HG03378 (cell line): Measurements from ENCODE around the gene WDR1.

Experiments used
- ATAC-seq: cut with Tn5 transposase; IDR thresholded peaks from one replicate; pipeline ENCODE4 v1.9.1; 2021; ENCODE audit warnings: mild to moderate bottlenecking, moderate library complexity; ENCODE audit not compliant: unreplicated experiment

The WDR1 gene

DNA sequence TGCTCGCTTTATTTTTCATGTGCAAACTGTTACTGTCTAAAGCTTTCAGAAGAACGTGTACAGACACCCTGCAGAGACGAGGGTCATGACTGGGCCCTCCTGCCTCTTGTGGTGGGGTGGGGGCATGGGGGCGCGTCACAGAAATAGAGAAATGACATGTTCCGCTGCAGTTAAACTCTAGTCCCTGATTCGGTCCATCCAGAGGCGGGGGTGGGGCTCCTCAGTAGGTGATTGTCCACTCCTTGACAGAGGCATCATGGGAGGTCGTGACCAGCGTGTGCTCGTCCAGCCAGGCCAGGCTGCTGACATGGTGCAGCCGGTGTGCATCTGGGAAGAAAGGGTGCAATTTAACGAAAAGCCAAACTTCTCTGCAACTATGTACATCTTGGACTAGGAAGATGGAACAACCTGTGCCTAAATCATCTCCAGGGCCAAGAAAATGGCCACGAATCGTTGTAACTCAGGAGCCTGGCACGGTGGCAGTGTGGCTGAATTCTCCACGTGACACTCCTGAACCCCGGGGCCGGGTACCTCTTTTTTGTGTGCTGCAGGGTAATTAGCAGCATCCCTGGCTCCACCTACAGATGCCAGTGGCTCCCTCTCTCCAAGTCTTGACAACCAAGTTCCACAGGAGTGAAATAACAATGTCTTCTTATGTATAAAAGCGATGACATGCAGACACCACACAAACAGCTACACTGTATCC, 41.3 kb downstream of the WDR1 start:
- ATAC-seq: no peak

DNA sequence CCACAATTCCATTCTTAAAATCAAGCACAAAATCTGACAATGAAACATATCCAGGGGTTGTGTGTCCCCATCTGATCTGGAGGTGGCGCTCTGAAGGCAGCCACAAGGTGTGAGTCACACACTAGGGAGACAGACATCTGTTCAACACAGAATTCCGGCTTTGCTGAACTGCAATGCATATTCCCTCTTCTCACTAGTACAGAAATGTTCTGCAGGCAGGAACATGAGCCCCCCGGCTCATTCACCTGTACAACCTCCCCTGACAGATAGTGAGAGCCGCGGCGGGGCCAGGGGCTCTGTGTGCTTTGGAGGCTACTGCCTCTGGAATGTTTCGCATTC, 41.9 kb downstream of the WDR1 start:
- ATAC-seq: no peak

DNA sequence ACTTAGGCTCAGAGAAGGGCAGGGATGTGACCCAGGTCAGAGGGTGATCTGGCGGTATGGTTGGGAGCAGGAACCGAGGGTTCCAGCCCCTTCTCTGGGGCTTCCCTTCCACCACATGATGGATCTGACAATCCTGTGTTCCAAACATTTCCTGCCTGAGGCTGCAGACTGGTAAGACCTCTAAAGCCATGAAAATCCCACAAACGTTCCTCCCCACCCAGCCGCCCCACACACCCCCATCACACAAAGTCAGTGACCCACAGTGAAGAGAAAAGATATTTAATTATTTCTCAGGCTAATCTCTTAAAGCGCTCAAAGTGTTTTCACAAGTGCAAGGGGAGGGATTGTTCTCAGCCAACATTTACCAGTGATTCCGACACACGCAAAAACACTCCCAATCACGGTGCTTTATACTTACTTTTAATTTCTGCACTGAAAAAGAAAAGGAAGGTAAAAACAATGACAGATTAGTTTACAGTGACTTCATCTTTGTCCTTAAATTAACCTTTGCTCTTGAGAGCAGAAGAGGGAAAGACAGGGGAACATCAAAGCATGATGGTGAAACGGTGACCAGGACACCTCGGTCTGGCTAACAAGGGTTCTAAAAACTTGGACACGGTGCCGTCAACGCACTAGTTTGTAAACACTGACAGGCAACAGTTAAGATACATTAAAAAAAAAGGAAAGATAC, 42.4 kb downstream of the WDR1 start:
- ATAC-seq: no peak

DNA sequence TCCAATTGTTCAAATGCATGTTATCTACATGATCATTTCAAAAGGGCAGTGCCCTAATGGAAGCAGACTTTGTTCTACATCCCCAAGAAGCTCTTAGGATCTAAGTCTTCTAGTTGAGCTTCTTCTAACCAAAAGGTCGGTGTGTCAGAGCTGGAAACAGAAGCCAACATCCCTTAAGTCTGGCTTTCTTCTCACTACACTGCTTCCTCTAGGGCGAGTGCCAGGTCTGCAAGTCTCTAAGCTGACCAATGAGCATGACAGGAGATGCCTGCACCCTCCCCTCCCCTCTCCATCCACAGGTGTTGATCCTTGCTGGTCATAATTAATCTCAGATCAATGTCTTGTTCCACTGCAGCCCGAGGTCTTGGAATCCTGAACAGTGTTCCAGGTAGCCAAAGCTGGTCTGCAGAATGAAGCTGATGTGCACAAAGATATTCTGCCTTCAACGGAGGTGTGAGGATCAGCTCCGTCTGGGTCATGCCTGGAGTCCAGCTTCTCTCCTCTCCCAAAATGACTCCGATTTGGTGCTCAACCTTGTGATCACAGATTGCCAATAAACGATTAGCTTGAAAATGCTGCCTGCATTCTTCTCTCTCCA, 44.1 kb downstream of the WDR1 start:
- no peak for ATAC-seq

DNA sequence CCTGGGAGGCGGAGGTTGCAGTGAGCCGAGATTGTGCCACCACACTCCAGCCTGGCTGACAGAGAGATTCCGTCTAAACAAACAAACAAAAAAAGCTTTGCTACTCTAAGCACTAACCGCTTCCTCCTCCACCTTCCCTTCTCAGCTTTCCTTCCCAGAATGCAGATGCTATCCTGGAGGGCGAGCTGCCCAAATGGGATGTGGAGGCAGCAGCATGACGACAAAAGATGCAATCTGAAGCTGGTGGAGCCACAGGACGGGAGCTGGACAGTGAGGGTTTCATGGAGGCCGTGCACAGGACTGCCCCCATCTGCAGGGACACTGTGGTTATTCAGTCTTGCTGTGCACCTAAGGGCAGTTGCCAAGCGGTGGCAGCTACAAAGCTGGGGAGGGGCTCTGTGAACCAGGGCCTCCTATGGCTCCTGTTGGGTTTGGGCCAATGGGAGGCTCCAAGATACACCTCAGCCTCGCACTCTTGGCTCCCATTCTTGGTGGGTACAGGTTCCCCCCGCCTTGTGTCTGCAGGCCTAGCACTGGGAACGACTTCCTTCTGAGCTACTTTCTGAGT, 47.4 kb downstream of the WDR1 start:
- ATAC-seq: no peak

DNA sequence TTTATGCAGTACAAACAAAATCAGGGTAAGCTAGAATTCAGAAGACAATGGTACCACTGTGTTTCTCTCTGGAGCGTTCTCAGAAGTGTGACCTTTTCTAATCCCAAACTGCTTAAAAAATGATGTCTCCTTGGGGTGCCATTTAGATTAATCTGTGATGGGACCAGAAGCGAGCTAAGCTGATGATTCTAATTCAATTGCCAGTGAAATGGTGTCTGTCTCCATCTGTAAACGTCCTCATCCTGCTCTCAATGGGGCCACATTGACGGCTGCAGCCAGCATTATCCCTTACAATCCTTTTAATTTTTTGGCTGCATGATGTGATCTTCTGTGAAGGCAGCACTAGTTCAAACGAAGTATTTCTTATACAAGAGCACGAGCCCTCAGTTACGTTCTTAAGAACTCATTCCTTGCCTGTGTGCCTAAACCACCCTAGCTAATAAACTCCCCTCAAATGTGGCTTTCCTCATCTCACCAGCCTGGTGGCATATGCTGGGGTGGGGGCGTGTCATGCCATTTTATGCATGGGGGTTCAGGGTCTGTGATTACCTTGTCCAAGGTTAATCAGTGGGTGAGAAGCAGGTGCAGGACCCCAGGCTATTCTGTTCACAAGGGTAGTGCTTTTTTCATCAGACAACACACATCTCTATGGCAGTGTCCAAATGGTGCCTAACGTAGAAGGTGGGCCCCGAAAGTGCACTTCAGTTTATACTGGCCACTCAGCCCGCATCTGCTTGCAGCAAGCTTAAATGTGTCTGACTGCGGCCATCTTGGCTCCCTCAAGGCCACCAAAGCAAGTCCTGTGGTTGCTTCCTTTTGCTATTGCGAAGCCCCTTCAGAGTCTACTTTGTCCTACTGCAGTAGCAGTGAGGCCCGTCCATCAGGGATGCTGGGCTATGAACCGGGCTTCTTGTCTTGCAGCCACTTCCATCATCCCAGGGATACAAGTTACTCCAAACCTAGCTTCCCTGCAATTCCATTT, 49.6 kb downstream of the WDR1 start:
- no peak for ATAC-seq

DNA sequence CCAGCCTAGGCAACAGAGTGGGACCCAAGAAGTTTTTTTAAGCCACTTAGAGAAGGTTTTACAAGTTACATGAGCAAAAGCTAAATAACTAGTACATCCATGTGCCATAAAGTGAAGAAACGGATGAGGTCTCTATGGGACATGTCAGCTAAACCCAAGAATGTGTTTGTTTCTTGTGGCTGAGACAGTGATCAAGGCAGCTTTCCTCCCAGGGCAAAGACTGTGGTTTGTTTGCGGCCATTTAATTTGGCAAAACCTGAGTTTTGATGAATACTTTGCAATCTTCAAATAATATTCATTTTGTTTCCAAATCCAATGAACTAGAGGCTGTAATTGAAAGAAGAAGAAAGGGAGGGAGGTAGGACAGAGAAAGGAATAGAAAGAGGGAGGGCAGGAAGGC, 50.4 kb downstream of the WDR1 start:
- no peak for ATAC-seq

DNA sequence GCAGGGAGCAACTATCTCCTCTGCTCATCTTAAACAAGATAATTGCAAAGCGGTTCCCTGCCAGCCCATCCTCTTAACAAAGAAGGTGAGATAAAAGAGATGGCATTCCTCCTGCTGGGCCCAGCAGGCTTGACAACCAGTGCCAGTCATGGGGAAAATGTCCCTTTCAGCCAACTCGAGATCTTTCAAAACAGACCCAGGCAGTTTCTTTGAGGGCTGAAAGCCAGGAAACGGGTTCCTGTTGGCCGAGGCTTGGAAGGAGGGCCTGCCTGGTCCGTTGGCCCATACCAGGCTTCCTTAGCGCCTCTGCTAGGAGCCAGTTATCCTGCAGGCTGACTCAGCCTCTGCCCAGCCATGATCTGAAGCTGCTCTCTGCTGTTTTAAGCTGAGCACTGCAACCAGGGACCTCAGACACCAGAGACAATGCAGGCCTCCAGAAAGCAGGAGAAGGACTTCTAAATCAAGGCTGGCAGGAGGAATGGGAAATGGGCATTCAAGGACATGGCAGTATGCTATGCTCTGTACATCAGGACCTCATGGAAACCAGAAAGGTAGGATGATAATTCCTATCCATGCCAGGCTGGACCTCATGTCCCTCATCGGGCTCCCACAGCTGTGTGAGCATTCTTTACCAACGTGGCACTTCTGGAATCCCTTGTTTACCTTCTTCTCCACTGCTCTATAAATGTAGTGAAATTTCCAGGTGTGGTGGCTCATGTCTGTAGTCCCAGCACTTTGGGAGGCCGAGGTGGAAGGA, 52.9 kb downstream of the WDR1 start:
- no peak for ATAC-seq

DNA sequence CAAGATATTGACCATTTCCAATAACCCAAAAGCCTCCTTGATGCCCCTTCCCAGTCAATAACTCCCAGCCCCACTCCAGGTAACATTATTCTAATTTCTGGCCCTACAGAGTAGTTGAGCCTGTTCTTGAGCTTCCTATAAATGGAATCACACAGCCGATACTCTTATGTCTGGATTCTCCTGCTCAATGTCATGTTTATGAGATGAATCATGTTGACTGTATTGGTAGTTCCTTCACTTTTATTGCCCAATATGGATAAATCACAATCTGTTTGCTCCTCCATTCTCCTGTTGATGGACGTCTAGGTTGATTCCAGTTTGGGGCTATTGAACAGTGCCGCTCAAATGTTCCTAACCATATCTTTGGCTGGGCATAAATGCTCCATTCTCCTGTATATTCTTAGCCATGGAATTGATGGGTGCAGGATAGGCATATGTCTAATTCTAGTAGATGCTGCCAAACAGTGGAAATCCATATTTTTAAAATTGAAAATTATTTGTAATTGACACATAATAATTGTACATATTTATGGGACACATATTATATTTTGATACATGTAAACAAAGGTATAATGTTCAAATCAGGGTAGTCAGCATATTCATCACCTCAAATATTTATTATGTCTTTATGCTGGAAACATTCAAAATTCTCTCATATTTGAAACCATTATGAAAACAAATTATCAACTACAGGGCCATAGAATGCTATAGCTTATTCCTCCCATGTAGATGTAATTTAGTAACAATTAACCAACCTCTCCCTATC, 54.8 kb downstream of the WDR1 start:
- no peak for ATAC-seq

DNA sequence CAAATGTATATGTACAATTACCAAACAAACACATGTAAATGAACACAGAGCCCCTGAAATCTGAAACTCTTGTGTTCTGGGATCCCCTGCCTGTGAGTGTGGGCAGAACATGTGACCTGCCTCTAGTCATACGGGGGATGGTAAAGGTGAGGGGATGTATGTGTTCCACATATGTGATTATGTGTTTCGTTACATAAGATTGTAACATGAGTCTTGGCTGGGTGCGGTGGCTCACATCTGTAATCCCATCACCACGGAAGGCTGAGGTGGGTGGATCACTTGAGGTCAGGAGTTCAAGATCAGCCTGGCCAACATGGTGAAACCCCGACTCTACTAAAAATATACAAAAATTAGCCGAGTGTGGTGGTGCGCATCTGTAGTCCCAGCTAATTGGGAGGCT, 58.2 kb downstream of the WDR1 start:
- no peak for ATAC-seq

DNA sequence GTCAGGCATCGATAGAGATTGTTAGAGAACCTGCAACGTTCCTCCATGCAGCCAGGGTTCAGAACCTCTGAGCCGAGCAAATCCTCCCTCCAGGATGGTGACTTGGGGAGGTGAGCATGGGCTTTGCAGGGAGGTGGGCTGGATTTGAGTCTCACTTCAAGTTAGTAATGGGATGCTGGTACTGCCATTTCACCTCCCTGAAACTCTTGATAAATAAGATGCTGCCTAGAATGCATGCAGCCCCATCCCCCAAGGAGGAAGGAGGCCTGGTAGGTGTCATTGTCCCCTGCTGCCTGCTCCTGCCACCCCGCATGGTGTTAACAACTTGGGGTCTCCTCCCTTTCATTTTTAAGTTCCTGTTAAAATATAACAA, 59.6 kb downstream of the WDR1 start:
- ATAC-seq: no peak

DNA sequence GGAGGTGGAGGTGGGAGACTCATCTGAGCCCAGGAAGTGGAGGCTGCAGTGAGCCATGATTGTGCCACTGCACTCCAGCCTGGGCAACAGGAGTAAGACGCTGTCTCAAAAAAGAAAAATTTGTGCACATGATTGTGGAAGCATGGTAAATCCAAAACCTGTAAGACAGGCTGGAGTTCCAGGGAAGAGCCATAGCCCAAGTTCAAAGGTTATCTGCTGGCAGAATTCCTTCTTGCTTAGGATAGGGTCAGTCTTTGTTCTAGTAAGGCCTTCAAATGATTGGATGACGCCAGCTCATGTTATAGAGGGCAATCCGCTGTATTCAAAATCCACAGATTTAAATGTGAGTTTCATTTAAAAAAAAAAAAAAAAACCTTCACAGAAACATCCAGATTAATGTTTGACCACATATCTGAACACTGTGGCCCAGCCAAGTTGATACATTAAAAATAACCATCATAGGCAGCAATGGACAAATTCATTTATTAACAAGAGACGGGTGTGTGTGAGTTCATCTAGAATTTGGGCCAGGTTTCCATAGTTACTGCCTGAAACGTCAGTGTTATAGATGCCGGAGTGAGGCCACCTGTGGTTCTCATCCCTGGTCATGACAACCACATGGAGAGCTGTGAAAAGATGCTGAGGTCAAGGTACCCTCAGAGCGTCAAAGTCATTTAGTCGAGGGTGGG, 60.1 kb downstream of the WDR1 start:
- ATAC-seq: no peak

DNA sequence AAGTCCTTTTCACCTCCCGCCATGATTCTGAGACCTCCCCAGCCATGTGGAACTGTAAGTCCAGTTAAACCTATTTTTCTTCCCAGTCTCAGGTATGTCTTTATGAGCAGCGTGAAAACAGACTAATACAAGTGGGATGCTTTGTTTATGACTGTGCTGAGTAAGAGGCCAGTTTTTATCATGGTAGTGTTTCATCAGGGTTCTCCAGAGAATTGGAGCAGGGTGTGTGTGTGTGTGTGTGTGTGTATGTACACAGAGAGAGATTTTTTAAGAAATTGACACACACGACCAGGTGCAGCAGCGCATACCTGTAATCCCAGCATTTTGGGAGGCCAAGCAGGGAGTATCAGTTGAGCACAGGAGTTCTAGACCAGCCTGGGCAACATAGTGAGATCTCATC, 60.7 kb downstream of the WDR1 start:
- ATAC-seq: no peak

DNA sequence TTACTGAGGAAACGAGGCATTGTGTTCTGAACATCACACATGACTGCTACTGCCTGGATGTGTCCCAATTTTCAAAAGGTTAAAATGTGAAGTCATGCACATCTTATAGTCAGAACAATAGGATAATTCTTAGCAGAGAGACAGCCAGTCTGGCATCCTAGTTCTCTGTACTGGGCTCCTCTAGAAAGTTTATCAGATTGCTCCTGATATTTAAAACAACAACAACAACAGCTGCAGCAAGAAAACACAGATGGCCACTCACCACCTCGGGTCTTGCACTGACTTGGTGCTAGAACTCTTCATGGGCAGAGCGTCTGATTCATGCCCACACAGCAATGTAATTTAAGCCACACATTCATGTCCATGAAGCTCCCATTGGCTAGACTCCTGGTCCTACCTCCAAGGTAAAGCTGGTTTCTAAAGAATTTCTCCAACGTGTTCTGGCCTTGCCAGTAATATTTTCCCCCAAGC, 62.0 kb downstream of the WDR1 start:
- no peak for ATAC-seq

DNA sequence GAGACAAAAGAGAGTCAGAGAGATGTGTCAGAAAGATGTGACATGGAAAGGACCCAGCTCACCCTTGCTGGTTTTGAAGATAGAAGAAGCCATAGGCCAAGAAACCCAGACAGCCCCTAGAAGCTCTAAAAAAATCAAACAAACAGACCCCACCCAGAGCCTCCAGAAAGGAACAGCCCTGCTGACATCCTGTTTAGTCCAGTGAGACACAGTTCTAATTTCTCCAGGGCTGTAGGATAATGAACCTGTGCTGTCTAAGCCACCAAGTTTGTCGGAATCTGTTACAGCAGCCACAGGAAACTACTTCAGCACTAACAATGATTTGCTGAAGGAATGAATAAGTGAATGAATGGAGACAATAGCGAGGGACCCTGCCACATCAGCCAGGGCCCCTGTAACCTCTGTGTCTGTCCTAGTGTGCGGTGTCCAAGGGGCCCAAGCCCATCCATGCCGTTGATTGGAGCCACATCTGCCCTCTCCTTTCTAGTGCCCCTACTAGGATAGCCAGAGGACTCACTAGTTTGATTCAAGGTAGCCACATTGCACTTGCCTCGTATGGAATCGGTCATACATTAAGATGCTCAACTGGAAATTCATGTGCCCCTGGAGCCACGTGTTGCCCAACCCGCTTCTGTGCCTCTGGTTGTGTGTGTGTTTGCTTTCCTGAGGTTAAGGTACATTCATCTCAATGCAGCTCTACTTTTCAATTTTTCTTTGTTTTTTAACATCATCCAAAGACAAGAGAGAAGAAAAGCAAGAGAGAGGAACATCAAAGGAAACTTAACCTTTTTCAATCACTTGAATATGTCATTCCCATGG, 62.8 kb downstream of the WDR1 start:
- ATAC-seq: no peak

DNA sequence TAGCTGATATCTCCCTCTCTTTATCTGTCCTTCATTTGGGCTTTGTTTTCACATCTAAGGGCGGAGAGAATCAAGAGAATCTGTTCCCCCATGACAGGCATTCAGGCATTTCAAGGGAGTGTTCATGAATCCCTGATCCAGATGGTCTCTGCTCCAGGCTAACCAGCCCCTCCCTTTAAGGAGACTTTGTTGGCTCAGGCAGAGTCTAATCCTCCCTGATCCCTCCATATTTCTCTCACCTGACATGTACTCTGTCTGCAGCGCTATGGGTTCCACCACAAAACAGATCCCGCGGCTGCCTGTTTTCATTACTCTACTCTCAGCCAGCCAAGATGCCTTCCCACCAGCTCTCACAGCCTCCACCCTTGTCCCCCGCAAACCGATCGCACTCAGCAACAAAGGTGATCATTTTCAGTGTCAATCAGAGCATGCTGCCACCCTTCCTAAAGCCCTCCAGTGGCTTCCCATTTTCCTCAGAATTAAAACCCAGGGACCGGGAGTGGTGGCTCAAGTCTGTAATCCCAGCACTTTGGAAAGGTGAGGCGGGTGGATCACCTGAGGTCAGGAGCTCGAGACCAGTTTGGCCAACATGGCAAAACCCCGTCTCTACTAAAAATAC, 65.0 kb downstream of the WDR1 start:
- no peak for ATAC-seq

DNA sequence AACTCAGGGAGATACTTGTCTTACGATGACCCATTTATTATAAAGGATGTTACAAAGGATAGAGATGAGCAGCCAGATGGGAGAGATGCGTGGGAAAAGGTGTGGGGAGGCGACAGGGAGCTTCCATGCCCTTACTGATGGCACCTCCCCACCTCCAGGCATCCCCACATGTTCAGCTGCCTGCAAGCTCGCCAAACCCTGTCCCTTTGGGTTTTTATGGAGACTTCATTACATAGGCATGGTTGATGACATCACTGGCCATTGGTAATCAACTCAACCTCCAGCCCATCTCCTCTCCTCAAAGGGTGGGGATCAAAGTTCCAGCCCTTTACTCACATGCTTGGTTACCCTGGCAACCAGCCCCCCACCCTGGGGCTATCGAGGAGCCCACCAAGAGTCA, 65.9 kb downstream of the WDR1 start:
- ATAC-seq: no peak

DNA sequence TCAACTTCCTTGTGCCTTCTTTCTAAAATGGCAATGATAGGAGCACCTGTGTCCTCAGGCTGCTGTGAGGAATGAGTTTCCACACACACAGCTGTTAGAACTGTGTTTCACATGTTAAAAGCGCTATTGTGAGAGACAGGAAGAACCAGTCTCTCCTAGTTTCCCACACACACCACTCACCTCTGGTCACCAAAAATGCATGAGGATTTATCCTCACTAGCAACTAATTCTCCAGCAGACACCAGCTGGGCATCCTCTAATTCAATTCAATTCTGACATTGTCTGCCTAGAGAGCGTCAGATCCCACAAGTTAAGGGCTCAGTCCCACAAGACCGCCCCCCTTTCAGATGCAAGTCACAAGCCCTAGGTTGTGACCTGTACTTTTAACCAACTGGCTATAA, 66.3 kb downstream of the WDR1 start:
- ATAC-seq: no peak
